SK-N-SH (cell line): ENCODE data around the gene ALDH7A1. TPM values are rescaled to one million over a fixed set of nuclear protein-coding genes. Genes with fewer than 3 reads are reported as not detected.

Source experiments
- CTCF ChIA-PET: fragments of 300-600, 350-600 bp; formaldehyde crosslinking; extraction: SDS; loops from one replicate; lab custom pipeline; 2021; lab: Yijun Ruan, JAX
- POLR2A ChIA-PET: fragments of 350-600 bp; sonication (Branson Sonifier 250); formaldehyde crosslinking; extraction: SDS; loops from one replicate; lab custom pipeline; 2020; ENCODE audit warnings: antibody characterized with exemption, inconsistent platforms; lab: Yijun Ruan, JAX
- DNase-seq: peaks from one replicate; pipeline ENCODE4 v3.0.0; 2012
- H2AFZ ChIP-seq: fragments of 200-600 bp; sonication (generic); 2 replicates; pipeline ENCODE4 v1.8.1; 2016; ENCODE audit warnings: antibody characterized with exemption, mild to moderate bottlenecking, low read depth
- H3F3A ChIP-seq: fragments of 200-600 bp; sonication (generic); replicated peaks from 2 replicates; pipeline ENCODE3; 2016; ENCODE audit warnings: antibody characterized with exemption, mild to moderate bottlenecking; ENCODE audit not compliant: insufficient read depth
- H3K27ac ChIP-seq, 2 experiments: fragments of 200-500 bp in 1 of 2; fragments of 200-600 bp in 1 of 2; sonication (Bioruptor generic) in 1 of 2; sonication (generic), shearing (Covaris generic) in 1 of 2; 2 replicates each; pipeline versions ENCODE4 v1.5.1 to v1.6.1; 2014 to 2016; ENCODE audit warnings: low read depth in 2 of 2, inconsistent platforms in 1 of 2, low read length in 1 of 2, mild to moderate bottlenecking in 1 of 2, mixed read lengths in 1 of 2
- H3K27me3 ChIP-seq: fragments of 200-600 bp; sonication (generic), shearing (Covaris generic); 2 replicates; pipeline ENCODE4 v1.6.1; 2016; ENCODE audit warnings: mixed run types; ENCODE audit not compliant: insufficient read depth
- H3K36me3 ChIP-seq, 2 experiments: fragments of 200-500 bp in 1 of 2; fragments of 200-600 bp in 1 of 2; sonication (Bioruptor generic) in 1 of 2; sonication (generic) in 1 of 2; replicated peaks in 1 of 2; 2 replicates each; pipeline versions ENCODE3 to v1.5.1; 2014 to 2016; ENCODE audit warnings: low read length in 1 of 2, mild to moderate bottlenecking in 1 of 2; ENCODE audit not compliant: insufficient read depth in 2 of 2, control insufficient read depth in 1 of 2
- H3K4me1 ChIP-seq, 2 experiments: fragments of 200-500 bp in 1 of 2; fragments of 200-600 bp in 1 of 2; sonication (Bioruptor generic) in 1 of 2; sonication (generic), shearing (Covaris generic) in 1 of 2; 2 replicates each; pipeline versions ENCODE4 v1.5.1 to v1.6.1; 2014 to 2016; ENCODE audit warnings: low read depth in 1 of 2, low read length in 1 of 2, mixed run types in 1 of 2; ENCODE audit not compliant: insufficient read depth in 2 of 2, control insufficient read depth in 1 of 2
- H3K4me2 ChIP-seq: fragments of 200-600 bp; sonication (generic), shearing (Covaris generic); 2 replicates; pipeline ENCODE4 v1.6.1; 2017; ENCODE audit warnings: mixed run types
- H3K4me3 ChIP-seq, 2 experiments: fragments of 200-500 bp in 1 of 2; fragments of 200-600 bp in 1 of 2; sonication (Bioruptor generic) in 1 of 2; sonication (generic), shearing (Covaris generic) in 1 of 2; 2 replicates each; pipeline versions ENCODE4 v1.5.1 to v1.8.1; 2014 to 2016; ENCODE audit warnings: low read depth in 2 of 2, inconsistent platforms in 1 of 2, low read length in 1 of 2, mild to moderate bottlenecking in 1 of 2, mixed read lengths in 1 of 2, moderate library complexity in 1 of 2
- H3K79me2 ChIP-seq: fragments of 200-600 bp; sonication (generic); 2 replicates; pipeline ENCODE4 v1.8.1; 2017; ENCODE audit warnings: mild to moderate bottlenecking; ENCODE audit not compliant: insufficient read depth
- H3K9ac ChIP-seq: fragments of 200-600 bp; sonication (generic); 2 replicates; pipeline ENCODE4 v1.6.1; 2017; ENCODE audit warnings: mixed run types
- H3K9me2 ChIP-seq: fragments of 200-600 bp; sonication (generic); 2 replicates; pipeline ENCODE4 v1.6.1; 2017; ENCODE audit warnings: mixed run types
- H3K9me3 ChIP-seq: fragments of 200-600 bp; sonication (generic); 2 replicates; pipeline ENCODE4 v1.6.1; 2017; ENCODE audit warnings: mixed run types, mild to moderate bottlenecking, moderate library complexity
- H4K20me1 ChIP-seq: fragments of 200-600 bp; sonication (generic); 2 replicates; pipeline ENCODE4 v1.6.1; 2017; ENCODE audit warnings: mild to moderate bottlenecking, mixed run types; ENCODE audit not compliant: insufficient read depth
- CHD2 ChIP-seq: fragments of 150-350 bp; IDR thresholded peaks from 2 replicates; pipeline ENCODE4 v1.6.1; 2018; ENCODE audit warnings: low read length; ENCODE audit not compliant: partially characterized antibody
- ELF1 ChIP-seq: IDR thresholded peaks from 2 replicates; pipeline ENCODE4 v1.4.0; 2012
- EP300 ChIP-seq, 2 experiments: IDR thresholded peaks; 2 replicates each; pipeline versions ENCODE4 v1.4.0 to v1.6.1; 2012; ENCODE audit warnings: borderline replicate concordance in 1 of 2, low read depth in 1 of 2, low read length in 1 of 2
- EZH2phosphoT487 ChIP-seq: fragments of 200-600 bp; sonication (generic); IDR thresholded peaks from 2 replicates; pipeline ENCODE4 v1.6.1; 2017; ENCODE audit warnings: low read depth, mixed run types, mild to moderate bottlenecking, antibody characterized with exemption, moderate library complexity, borderline replicate concordance
- FOSL2 ChIP-seq: IDR thresholded peaks from 2 replicates; pipeline ENCODE4 v1.4.0; 2012; ENCODE audit warnings: low read depth, mild to moderate bottlenecking, moderate library complexity, borderline replicate concordance
- FOXJ3 ChIP-seq: sonication (generic); formaldehyde crosslinking; IDR thresholded peaks from 2 replicates; pipeline ENCODE4 v1.5.1; 2020; ENCODE audit warnings: mild to moderate bottlenecking, missing genetic modification reagents
- GATA2 ChIP-seq: sonication (generic); formaldehyde crosslinking; IDR thresholded peaks from 2 replicates; pipeline ENCODE4 v1.5.0; 2020; ENCODE audit warnings: mild to moderate bottlenecking, missing genetic modification reagents
- JUND ChIP-seq: IDR thresholded peaks from 2 replicates; pipeline ENCODE4 v1.4.0; 2012
- MEF2A ChIP-seq: IDR thresholded peaks from 2 replicates; pipeline ENCODE4 v1.4.0; 2012; ENCODE audit warnings: low read depth, borderline replicate concordance
- MXI1 ChIP-seq: IDR thresholded peaks from 2 replicates; pipeline ENCODE4 v1.6.1; 2012; ENCODE audit warnings: mild to moderate bottlenecking, low read depth, low read length, improper control_type of control experiment
- RAD21 ChIP-seq: IDR thresholded peaks from 2 replicates; pipeline ENCODE4 v1.6.1; 2012; ENCODE audit warnings: mild to moderate bottlenecking, low read length
- RFX5 ChIP-seq: IDR thresholded peaks from 2 replicates; pipeline ENCODE4 v1.6.1; 2012; ENCODE audit warnings: mild to moderate bottlenecking, improper control_type of control experiment, low read length
- SMC3 ChIP-seq: IDR thresholded peaks from 2 replicates; pipeline ENCODE4 v1.6.1; 2012; ENCODE audit warnings: low read depth, low read length, improper control_type of control experiment
- TAF1 ChIP-seq: IDR thresholded peaks from 2 replicates; pipeline ENCODE4 v1.6.1; 2012; ENCODE audit warnings: low read depth, mild to moderate bottlenecking, low read length, moderate library complexity, borderline replicate concordance
- YY1 ChIP-seq: IDR thresholded peaks from 2 replicates; pipeline ENCODE4 v1.4.0; 2012; ENCODE audit warnings: low read depth, mild to moderate bottlenecking
- WGBS: methylation state at CpG from one replicate; pipeline ENCODE4 v1.1.6; 2017; ENCODE audit warnings: low lambda C conversion rate; 5-methylcytosine and 5-hydroxymethylcytosine counted together
- polyA plus RNA-seq, 3 experiments: library from polyadenylated mRNA; depleted of rRNA; stranded (reverse); fragments of >200 nt; gene quantifications; 2 replicates each; pipeline ENCODE4 v1.2.3, GENCODE V29; 2012
- TF ChIP-seq, protein P1 (sequence below): IDR thresholded peaks from 2 replicates; pipeline ENCODE4 v1.4.0; 2012; ENCODE audit warnings: low read depth
- TF ChIP-seq, protein P2 (sequence below): IDR thresholded peaks from 2 replicates; pipeline ENCODE4 v1.4.0; 2012; ENCODE audit warnings: low read depth, borderline replicate concordance
- TF ChIP-seq, protein P3 (sequence below): IDR thresholded peaks from 2 replicates; pipeline ENCODE4 v1.6.1; 2012; ENCODE audit warnings: mild to moderate bottlenecking, low read depth, low read length, moderate library complexity
- TF ChIP-seq, protein P4 (sequence below): IDR thresholded peaks from 2 replicates; pipeline ENCODE4 v1.4.0; 2012; ENCODE audit warnings: low read depth, borderline replicate concordance

Gene ALDH7A1
- polyA plus RNA-seq, 1 of the 3 experiments (the other 2 are of a cell fraction) = 44.5 TPM

DNA sequence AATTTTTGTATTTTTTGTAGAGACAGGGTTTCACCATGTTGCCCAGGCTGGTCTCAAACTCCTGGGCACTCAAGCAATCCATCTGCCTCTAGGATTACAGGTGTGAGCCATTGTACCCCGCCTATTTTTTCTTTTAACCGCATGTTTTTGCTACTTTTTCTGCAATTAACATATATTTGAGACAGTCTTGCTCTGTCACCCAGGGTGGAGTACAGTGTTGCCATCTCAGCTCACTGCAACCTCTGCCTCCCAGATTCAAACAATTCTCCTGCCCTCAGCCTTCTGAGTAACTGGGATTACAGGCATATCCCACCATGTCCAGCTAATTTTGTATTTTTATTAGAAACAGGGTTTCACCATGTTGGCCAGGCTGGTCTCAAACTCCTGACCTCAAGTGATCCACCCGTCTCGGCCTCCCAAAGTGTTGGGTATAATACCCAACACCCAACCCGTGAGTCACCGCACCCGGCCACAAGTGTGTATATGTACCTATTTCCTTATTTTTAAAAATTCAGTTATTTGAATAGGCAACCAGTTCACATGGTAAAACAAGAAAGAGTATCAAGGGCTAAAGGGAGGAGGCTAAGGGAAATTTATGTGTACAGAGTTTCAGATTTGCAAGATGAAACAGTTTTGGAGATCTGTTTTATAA lies 19.0 kb upstream of the ALDH7A1 start (continued):
- TF ChIP-seq, protein P1, sequence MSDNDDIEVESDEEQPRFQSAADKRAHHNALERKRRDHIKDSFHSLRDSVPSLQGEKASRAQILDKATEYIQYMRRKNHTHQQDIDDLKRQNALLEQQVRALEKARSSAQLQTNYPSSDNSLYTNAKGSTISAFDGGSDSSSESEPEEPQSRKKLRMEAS = no peak
- no peak for TF ChIP-seq GATA2 (CRISPR knock-in tag)
- TF ChIP-seq ELF1 = no peak

DNA sequence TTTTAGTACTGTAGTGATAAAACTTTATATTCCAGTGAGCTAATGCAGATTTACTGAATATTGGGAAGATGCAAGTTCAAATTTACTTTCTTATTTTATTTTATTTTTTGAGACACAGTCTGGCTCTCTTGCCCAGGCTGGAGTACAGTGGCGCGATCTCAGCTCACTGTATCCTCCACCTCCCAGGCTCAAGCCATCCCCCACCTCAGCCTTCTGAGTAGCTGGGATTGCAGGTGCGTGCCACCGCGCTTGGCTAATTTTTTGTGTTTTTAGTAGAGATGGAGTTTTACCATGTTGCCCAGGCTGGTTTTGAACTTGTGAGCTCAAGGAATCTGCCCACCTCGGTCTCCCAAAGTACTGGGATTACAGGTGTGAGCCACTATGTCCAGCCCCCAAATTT lies 15.6 kb upstream of the ALDH7A1 start:
- 100% methylated on average over 6 of the region's 6 CpGs for WGBS
- H3K27me3 ChIP-seq = no peaks in the 10 kb centered on the region
- peaks cover 12 to 56% of the 10 kb centered on the region in 2 experiments for H3K36me3 ChIP-seq
- H3K9me2 ChIP-seq = no peaks in the 10 kb centered on the region
- H3K27ac ChIP-seq = no peak overlapping the region
- H4K20me1 ChIP-seq = peaks cover 20% of the 10 kb centered on the region
- peaks cover 100% of the 10 kb centered on the region for H3K79me2 ChIP-seq
- no peaks in the 10 kb centered on the region for H3K9me3 ChIP-seq
- H2AFZ ChIP-seq = no peak overlapping the region
- no peaks in the 10 kb centered on the region for H3K4me1 ChIP-seq
- H3K4me3 ChIP-seq = no peak overlapping the region
- H3K9ac ChIP-seq = no peak overlapping the region
- no peak for DNase-seq
- H3F3A ChIP-seq = no peaks in the 10 kb centered on the region
- TF ChIP-seq TAF1 (no peak), CHD2 (no peak), GATA2 (CRISPR knock-in tag) (no peak), EP300 (IDR thresholded peaks at IDR 0.05; ENCODE audit: borderline replicate concordance in 1 of 2, low read depth in 1 of 2, low read length in 1 of 2) (no peak), FOXJ3 (CRISPR knock-in tag) (no peak)
- TF ChIP-seq, protein P2, sequence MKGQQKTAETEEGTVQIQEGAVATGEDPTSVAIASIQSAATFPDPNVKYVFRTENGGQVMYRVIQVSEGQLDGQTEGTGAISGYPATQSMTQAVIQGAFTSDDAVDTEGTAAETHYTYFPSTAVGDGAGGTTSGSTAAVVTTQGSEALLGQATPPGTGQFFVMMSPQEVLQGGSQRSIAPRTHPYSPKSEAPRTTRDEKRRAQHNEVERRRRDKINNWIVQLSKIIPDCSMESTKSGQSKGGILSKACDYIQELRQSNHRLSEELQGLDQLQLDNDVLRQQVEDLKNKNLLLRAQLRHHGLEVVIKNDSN = no peak
- H3K4me2 ChIP-seq = no peak overlapping the region
- ChIA-PET POLR2A (no interaction called here), CTCF (interaction anchor here (1.4 to 3.8 kb wide), 3 partner anchors 10 to 272 kb away, joined by 3 to 18 read pairs (median 4); partner anchors contain the start of gene PHAX)

DNA sequence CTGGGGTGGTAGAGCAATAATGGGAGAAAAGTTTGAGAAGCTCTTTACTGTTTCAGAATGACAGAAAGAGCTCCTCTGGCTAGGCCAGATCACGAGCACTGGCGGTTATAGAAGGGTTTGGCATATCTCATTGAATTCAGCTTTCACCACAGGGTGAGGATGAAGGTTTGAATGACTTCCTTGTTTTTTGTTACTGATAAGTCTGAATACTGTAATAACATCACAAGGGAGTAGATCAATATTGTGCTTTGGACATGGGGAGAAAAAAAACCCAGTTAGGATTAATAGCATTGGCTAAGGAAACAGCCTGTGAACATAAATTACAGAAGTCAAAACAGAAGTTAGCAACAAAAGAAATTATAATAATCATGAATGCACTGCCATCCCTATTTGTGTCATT lies 15.1 kb upstream of the ALDH7A1 start:
- peaks cover 13 to 61% of the 10 kb centered on the region in 2 experiments for H3K36me3 ChIP-seq
- POLR2A ChIA-PET = no interaction called here
- TF ChIP-seq JUND (no peak), MEF2A (no peak), YY1 (no peak), RFX5 (no peak), ELF1 (no peak), MXI1 (no peak), FOSL2 (no peak), RAD21 (no peak), EZH2phosphoT487 (no peak), SMC3 (no peak)
- TF ChIP-seq, protein P3, sequence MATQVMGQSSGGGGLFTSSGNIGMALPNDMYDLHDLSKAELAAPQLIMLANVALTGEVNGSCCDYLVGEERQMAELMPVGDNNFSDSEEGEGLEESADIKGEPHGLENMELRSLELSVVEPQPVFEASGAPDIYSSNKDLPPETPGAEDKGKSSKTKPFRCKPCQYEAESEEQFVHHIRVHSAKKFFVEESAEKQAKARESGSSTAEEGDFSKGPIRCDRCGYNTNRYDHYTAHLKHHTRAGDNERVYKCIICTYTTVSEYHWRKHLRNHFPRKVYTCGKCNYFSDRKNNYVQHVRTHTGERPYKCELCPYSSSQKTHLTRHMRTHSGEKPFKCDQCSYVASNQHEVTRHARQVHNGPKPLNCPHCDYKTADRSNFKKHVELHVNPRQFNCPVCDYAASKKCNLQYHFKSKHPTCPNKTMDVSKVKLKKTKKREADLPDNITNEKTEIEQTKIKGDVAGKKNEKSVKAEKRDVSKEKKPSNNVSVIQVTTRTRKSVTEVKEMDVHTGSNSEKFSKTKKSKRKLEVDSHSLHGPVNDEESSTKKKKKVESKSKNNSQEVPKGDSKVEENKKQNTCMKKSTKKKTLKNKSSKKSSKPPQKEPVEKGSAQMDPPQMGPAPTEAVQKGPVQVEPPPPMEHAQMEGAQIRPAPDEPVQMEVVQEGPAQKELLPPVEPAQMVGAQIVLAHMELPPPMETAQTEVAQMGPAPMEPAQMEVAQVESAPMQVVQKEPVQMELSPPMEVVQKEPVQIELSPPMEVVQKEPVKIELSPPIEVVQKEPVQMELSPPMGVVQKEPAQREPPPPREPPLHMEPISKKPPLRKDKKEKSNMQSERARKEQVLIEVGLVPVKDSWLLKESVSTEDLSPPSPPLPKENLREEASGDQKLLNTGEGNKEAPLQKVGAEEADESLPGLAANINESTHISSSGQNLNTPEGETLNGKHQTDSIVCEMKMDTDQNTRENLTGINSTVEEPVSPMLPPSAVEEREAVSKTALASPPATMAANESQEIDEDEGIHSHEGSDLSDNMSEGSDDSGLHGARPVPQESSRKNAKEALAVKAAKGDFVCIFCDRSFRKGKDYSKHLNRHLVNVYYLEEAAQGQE = no peak
- TF ChIP-seq, protein P4, sequence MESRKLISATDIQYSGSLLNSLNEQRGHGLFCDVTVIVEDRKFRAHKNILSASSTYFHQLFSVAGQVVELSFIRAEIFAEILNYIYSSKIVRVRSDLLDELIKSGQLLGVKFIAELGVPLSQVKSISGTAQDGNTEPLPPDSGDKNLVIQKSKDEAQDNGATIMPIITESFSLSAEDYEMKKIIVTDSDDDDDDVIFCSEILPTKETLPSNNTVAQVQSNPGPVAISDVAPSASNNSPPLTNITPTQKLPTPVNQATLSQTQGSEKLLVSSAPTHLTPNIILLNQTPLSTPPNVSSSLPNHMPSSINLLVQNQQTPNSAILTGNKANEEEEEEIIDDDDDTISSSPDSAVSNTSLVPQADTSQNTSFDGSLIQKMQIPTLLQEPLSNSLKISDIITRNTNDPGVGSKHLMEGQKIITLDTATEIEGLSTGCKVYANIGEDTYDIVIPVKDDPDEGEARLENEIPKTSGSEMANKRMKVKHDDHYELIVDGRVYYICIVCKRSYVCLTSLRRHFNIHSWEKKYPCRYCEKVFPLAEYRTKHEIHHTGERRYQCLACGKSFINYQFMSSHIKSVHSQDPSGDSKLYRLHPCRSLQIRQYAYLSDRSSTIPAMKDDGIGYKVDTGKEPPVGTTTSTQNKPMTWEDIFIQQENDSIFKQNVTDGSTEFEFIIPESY = no peak
- TF ChIP-seq, protein P1 = no peak

More for the DNA sequence above, 15.1 kb upstream of the ALDH7A1 start:
- H3K9ac ChIP-seq = no peak overlapping the region
- H3K9me3 ChIP-seq = no peaks in the 10 kb centered on the region
- H3K4me1 ChIP-seq = no peaks in the 10 kb centered on the region; a peak in 1 of 4 replicates
- H3K27ac ChIP-seq = no peak overlapping the region
- no peak for DNase-seq
- H3K79me2 ChIP-seq = peaks cover 100% of the 10 kb centered on the region
- H2AFZ ChIP-seq = no peak overlapping the region
- CTCF ChIA-PET = interaction anchor here (1.4 to 3.8 kb wide), 3 partner anchors 10 to 271 kb away, joined by 3 to 18 read pairs (median 4); partner anchors contain the start of gene PHAX
- no peaks in the 10 kb centered on the region for H3K9me2 ChIP-seq
- 92% methylated on average over 2 of the region's 2 CpGs for WGBS
- no peak overlapping the region for H3K4me2 ChIP-seq
- H3F3A ChIP-seq = no peaks in the 10 kb centered on the region
- no peaks in the 10 kb centered on the region for H3K27me3 ChIP-seq
- no peak overlapping the region for H3K4me3 ChIP-seq
- peaks cover 23% of the 10 kb centered on the region for H4K20me1 ChIP-seq
